Jurkat, Clone E6-1 (cell line): Measurements from ENCODE around the gene TRIO.

Source experiments
- DNase-seq: peaks from one replicate; pipeline ENCODE4 v3.0.0-alpha.2; 2011; ENCODE audit warnings: low read depth, low spot score
- H3K4me3 ChIP-seq: 2 replicates; pipeline ENCODE4 v1.5.1; 2011; ENCODE audit warnings: mild to moderate bottlenecking, low read length, control low read depth, moderate library complexity

The TRIO gene

GRCh38 chr5:14322437-14323187, 179.5 kb downstream of the TRIO start:
- H3K4me3 ChIP-seq = no peak overlapping the region
- no peak for DNase-seq

- no peak for DNase-seq
- H3K4me3 ChIP-seq = no peak overlapping the region
Measured at GRCh38 chr5:14323466-14323865, 180.3 kb downstream of the TRIO start.

GRCh38 chr5:14325369-14325768, 182.2 kb downstream of the TRIO start:
- no peak for DNase-seq
- H3K4me3 ChIP-seq = no peak overlapping the region

- DNase-seq = no peak
- H3K4me3 ChIP-seq = no peak overlapping the region
Measured at GRCh38 chr5:14326035-14326903, 183.1 kb downstream of the TRIO start.

GRCh38 chr5:14327624-14328023, 184.5 kb downstream of the TRIO start:
- no peak overlapping the region for H3K4me3 ChIP-seq
- no peak for DNase-seq

GRCh38 chr5:14328144-14328543, 185.0 kb downstream of the TRIO start:
- no peak overlapping the region for H3K4me3 ChIP-seq
- no peak for DNase-seq

- no peak overlapping the region for H3K4me3 ChIP-seq
- DNase-seq = no peak
Measured at GRCh38 chr5:14330291-14330690, 187.1 kb downstream of the TRIO start.

GRCh38 chr5:14330729-14331385, 187.7 kb downstream of the TRIO start:
- DNase-seq = no peak
- no peak overlapping the region for H3K4me3 ChIP-seq

- no peak for DNase-seq
- H3K4me3 ChIP-seq = no peak overlapping the region
Measured at GRCh38 chr5:14331386-14331781, 188.2 kb downstream of the TRIO start.

GRCh38 chr5:14332038-14332631, 189.0 kb downstream of the TRIO start:
- no peak overlapping the region for H3K4me3 ChIP-seq
- no peak for DNase-seq

- no peak overlapping the region for H3K4me3 ChIP-seq
- no peak for DNase-seq
Measured at GRCh38 chr5:14332746-14333145, 189.6 kb downstream of the TRIO start.

- no peak for DNase-seq
- no peak overlapping the region for H3K4me3 ChIP-seq
Measured at GRCh38 chr5:14337593-14337992, 194.5 kb downstream of the TRIO start.

- H3K4me3 ChIP-seq = no peak overlapping the region
- no peak for DNase-seq
Measured at GRCh38 chr5:14339468-14339867, 196.3 kb downstream of the TRIO start.

- DNase-seq = no peak
- no peak overlapping the region for H3K4me3 ChIP-seq
Measured at GRCh38 chr5:14341571-14342230, 198.6 kb downstream of the TRIO start.

GRCh38 chr5:14342306-14342705, 199.2 kb downstream of the TRIO start:
- H3K4me3 ChIP-seq = no peak overlapping the region

GRCh38 chr5:14343376-14343775, 200.2 kb downstream of the TRIO start:
- H3K4me3 ChIP-seq = no peak overlapping the region
- no peak for DNase-seq

More at GRCh38 chr5:14342306-14342705, 199.2 kb downstream of the TRIO start:
- no peak for DNase-seq

- DNase-seq = no peak
- H3K4me3 ChIP-seq = no peak overlapping the region
Measured at GRCh38 chr5:14347522-14347921, 204.4 kb downstream of the TRIO start.

- DNase-seq = no peak
- H3K4me3 ChIP-seq = no peak overlapping the region
Measured at GRCh38 chr5:14348142-14348541, 205.0 kb downstream of the TRIO start.

- no peak for DNase-seq
- no peak overlapping the region for H3K4me3 ChIP-seq
Measured at GRCh38 chr5:14349029-14349428, 205.9 kb downstream of the TRIO start.
